Globus pallidus (tissue), 1 donor: ENCODE data around the gene APOBEC3C.
"Not testable (repeated sequence)": the region's sequence is repeated elsewhere in the genome, so short reads cannot be mapped to it uniquely, and the experiment has no call there.

Experiments
- DNase-seq: peaks from one replicate; pipeline ENCODE4 v3.0.0-alpha.2; 2015; ENCODE audit warnings: low spot score

APOBEC3C gene

DNA sequence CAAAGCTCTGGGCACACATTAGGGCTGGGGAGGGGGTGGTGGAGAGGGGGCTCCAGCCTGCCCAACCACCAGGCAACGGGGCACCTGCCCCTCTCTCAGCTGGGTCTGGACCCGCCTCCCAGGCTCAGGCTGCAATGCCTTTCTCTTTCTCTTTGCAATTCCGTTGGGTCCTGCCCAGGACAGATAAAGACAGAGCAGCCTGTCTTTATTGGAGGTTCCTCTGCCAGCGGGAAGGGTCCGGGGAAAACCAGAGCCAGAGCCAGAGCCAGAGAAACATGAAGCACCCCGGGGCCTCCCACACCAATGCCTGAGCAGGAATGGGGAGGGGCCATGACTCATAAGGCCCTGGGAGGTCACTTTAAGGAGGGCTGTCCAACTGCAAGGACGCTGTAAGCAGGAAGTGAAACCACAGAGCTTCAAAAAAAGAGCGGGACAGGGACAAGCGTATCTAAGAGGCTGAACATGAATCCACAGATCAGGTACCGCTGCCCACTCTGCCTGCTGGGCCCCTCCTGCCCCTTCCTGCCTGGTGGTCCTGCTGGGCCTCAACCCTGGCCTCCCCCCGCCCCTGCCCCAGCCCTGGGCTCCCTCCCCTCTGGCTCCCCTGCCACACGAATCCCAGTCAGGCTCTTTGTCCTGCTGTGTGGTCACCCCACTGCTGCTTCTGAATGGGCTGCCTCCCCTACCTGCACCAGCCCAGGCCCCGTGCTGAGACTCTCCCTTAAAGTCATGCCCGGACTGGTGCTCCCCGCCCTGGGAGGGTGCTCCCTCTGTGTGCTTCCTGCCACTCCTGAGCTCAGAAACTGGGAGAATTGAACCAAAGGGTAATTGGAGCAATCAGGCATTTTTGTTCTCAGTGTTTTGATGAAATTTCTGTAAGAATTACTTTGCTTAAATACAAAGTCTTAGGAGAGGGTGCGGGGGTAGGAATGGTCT is 31.8 kb upstream of the APOBEC3C start, which contains the start of gene APOBEC3B:
TSS of gene APOBEC3B (plus strand) at position 356 of the 936 bp plus-strand sequence. CDS start at position 463, 107 bp downstream.
- DNase-seq = peak; percentile 70

DNA sequence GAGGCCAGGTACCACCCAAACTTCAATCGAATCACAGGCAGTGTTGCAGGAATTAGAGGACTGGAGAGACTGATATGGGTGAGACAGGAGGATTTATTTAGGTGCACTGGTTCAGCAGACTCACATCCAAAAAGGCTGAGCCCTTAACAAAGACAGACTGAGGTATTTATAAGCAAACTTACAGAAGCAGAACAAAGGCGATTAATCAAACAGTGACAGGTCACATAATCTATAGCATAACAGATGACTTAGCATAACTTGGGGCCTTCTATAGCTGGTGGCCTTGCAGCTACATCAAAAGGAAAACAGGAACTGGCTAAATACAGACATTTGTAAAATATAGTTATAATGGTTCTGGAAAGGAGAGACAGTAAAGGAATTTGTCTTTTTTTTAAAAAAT is 29.8 kb upstream of the APOBEC3C start:
- DNase-seq = no peak

DNA sequence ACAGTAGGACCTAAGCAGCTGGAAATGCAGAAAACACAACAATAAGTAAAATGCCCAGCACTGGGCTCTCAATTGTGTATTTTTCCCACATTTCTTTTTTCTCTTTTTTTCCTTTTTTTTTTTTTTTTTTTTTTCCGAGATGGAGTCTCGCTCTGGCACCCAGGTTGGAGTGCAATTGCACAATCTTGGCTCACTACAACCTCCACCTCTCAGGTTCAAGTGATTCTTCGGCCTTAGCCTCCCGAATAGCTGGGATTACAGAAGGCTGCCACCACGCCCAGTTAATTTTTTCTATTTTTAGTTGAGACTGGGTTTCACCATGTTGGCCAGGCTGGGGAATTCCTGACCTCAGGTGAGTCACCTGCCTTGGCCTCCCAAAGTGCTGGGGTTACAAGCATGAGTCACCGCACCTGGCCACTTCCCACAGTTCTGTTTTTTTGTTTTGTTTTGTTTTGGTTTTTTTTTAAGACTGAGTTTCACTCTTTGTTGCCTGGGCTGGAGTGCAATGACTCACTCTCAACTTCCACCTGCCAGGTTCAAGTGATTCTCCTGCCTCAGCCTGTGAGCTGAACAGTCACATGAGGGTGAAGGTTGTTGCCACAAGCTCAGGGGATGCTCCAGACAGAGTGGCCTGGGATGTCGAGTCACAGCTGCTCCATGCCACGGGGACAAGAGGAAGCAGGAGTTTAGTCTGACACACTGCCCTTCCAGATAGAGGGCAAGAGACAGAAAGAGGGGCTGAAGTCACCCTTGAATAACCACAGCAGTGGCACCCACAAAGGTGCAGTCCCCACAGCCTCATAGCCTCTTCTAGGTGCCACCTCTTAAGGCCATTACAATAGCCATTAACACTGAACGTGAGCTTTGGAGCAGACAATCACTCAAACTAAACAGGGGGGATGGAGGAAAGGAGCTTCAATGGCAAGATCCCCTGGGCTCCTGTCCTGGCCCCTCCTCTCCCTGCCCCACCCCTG is 29.0 kb upstream of the APOBEC3C start:
- not testable (repeated sequence) for DNase-seq

DNA sequence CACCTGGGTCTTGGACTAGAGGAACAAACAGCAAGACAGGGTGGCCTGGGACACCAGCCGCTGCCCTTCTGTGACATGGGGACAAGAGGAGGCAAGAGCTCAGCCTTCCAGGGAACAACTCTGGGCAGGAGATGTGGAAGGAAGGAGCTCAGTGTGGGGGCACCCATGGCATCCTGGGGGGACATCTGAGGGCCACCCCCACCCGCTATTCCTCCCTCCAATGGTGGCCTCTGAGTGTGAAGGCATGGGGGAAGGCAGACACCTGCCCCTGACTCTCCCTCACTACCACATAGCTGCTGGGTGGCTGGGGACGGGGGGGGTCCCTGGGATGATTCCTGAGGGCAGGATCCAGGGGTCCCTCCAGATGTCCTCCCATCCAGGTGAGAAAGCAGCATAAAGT is 27.4 kb upstream of the APOBEC3C start:
- DNase-seq = no peak

DNA sequence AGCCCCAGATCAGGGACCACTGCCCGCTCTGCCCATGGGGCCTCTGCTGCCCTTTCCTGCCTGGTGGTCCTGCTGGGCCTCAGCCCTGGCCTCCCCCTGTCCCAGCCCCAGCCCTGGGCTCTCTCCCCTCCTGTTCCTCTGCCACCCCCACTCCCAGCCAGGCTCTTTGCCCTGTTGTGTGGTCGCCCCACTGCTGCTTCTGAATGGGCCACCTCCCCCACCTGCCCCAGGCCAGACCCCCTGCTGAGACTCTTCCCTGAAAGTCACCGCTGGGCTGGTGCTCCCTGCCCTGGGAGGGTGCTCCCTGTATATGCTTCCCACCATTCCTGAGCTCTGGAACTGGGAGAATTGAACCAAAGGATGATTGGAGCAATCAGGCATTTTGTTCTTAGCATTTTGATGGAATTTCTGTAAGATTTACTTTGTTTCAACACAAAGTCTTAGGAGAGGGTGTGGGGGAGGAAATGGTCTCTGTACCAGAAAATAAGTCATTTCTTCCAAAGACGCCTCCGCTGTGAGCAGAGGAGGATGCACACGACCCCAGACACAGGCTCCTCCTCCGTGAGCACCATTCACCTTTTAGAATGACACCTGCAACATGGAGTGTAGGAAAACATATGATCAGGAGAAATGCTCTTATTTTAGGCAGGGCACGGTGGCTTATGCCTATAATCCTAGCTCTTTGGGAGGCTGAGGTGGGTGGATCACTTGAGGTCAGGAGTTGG is 26.7 kb upstream of the APOBEC3C start:
- no peak for DNase-seq

DNA sequence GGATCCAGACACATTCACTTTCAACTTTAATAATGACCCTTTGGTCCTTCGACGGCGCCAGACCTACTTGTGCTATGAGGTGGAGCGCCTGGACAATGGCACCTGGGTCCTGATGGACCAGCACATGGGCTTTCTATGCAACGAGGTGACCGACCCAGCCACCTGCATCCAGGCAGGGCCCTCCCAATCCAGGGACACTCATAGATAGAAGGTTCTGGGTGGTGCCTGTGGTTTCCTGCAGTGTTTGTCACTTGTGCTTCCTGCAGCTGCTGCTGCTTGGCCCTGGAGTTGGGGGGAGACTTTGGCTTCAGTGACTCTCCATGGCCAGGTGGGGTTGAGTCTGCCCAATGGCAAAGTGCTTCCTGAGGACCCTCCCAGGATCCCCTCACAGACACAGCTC is 24.6 kb upstream of the APOBEC3C start:
- DNase-seq = no peak

DNA sequence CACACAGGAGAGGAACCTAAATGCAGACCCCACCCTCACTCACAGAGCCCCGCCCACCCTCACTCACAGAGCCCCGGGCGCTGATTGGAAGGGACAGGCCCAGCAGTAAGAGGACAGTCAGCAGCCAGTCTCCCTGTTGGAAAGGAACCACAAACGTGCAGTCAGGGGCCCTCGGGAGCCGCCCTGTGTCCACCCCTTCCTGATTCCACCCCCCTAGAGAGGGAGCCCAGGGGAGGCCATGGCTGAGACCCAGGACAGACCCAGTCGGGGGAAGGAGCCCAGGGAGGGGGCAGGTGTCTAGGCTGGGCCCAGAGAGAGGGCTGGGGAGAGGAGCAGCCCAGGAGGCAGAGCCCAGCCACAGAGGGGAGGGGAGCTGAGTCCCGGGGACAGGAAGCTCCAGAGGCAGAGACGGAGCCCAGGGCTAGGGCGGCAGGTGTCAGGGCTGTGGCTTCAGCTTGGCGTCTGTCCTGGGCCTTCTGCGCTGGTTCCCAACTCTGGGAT is 21.1 kb upstream of the APOBEC3C start:
- DNase-seq = not testable (repeated sequence)

DNA sequence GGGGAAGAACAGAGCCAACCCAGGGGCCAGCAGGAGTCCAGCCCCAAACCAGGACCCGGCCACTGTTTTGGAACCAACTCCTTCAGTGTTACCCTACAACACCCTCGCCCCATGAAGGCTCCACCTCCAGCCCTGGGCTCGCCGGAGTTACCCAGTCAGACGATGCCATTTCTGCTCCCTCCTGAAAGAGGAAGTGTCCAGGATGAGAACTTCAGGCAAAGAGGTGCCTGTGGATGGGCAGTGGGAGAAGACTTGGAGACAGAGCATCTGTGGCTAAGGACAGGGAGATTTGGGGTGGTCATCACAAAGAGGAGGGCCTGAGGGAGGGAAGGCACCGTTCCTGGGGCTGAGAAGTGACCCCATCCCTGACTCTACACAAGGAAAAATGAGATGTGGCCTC is 18.0 kb upstream of the APOBEC3C start:
- no peak for DNase-seq

DNA sequence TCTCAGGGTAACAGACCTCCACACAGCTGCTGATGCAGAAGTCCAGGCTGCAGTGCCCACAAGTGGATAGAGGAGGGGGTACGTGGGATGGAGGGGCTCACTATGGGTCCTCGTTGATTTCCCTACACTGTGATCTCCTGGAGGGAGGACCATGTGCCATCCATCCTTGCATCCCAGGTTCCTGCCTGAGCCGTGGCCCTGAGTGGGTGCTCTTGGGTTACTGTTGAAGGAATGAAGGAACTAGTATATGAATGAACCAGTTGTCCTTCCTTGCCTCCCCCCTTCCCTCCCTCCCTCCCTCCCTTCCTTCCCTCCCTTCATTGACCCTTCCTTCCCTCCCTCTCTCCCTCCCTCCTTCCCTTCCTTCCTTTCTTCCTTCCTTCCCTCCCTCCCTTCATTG is 16.5 kb upstream of the APOBEC3C start:
- DNase-seq = no peak

DNA sequence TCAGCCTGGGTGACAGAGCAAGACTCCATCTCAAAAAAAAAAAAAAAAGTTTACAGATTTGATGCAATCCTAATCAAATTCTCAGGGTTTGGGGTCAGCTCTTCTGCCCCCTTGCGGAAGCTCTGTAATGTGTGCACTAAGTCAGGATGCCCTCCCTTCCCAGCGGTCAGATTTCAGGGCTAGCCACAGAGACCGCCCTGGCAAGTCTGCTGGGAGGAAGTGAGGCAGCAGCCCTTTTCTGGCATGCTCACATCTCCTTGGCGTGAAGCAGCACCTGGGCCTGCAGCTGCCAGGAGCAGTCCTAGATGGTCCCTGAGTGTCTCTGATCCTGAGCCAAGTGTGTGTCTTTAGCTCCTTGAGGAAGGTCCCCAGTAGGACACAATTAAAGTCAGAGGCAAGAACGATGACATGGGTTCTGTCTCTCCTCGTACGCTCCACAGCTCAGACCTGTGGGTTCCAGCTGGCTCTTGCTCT is 10.9 kb upstream of the APOBEC3C start:
- peak; percentile 64 for DNase-seq

DNA sequence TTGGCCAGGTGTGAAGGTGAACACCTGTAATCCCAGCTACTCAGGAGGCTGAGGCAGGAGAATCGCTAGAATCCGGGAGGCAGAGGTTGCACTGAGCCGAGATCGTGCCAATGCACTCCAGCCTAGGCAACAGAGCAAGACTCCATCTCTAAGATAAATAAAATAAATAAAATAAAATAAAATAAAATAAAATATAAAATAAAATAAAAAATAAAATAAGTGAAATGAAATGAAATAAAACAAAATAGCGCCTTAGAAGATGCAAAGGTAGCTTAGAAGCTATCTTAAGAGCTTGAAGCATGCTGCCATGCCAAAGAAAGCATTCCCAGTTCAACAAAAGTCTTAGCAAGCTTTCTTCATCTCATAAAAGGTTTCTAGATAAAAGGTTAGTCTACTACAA is 6.9 kb upstream of the APOBEC3C start:
- no peak for DNase-seq

DNA sequence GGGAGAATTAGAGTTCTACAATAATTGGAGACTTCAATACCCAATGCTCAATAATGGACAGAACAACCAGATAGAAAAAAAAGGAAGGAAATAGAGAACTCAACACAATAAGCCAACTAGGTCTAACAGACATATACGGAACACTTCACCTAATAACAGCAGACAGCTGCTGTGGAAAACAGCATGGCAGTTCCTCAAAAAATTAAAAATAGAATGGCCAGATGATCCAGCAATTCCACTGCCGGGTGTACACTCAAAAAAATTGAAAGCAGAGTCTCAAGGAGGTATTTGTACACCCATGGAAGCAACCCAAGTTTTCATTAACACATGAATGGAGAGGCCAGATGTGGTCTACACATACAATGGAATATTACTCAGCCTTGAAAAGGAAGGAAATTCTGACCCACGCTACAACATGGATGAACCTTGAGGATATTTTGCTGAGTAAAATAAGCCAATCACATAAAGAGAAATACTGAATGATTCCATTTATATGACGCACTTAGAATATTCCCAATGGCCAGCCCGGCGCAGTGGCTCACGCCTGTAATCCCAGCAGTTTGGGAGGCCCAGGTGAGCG is 5.7 kb upstream of the APOBEC3C start:
- not testable (repeated sequence) for DNase-seq

DNA sequence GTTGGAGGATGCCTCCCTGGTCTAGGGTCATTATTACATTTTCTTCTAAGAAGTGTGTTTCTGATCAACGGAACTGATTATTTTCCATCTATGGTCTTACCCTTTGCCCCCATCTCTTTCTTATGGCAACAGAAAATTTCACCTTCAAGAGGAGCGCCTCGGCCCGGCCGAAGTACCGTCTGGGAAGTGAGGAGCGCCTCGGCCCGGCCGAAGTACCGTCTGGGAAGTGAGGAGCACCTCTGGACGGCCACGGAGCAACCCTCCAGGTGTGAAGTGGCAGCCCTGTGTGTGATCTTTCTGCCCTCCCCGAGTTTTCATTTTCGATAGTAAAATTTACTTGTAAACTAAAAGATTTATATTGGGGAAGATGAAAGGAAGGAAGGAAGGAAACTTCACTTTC is 3.1 kb upstream of the APOBEC3C start:
- DNase-seq = no peak

DNA sequence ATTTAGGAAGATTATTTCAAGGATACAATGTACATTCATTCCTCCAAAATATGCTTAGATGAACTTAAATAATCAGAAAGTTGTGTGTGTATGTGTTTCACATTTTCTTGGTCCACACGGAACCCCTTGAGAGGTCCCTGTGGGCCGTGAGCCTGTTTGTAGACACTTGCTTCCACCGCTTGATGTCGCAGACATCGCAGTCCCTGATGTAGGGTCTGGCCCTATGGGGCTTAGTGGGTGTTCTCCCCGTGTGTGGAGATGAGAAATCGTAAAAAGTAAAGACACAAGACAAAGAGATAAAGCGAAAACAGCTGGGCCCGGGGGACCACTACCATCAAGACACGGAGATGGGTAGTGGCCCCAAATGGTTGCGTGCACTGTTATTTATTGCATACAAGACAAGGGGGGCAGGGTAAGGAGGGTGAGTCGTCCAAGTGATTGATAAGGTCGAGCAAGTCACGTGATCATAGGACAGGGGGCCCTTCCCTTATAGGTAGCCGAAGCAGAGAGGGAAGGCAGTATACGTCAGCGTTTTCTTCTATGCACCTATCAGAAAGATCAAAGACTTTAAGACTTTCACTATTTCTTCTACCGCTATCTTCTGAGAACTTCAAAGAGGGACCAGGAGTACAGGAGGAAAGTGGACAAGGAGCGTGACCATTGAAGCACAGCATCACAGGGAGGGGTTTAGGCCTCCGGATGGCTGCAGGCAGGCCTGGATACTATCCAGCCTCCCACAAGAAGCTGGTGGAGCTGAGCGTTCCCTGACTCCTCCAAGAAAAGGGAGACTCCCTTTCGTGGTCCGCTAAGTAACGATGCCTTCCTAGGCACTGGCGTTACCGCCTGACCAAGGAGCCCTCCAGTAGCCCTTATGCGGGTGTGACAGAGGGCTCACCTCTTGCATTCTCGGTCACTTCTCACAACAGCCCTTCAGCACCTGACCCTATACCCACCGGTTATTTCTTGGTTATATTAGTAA is 1.2 kb upstream of the APOBEC3C start:
- no peak for DNase-seq

DNA sequence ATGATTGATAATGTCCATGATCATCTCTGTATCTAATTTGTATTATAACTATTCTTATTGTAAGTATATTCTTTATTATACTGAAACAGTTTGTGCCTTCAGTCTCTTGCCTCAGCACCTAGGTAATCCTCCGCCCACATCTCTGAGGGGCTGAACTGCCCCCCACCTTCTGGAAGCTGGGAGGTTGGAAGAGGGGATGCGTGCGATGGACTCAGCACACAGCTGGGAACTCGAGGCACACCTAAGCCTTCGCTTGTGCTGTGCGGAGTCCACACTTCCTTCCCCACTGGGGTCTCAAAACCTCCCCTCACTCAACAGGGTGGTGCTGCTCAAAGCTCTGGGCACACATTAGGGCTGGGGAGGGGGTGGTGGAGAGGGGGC is 506 bp upstream of the APOBEC3C start:
- not testable (repeated sequence) for DNase-seq

DNA sequence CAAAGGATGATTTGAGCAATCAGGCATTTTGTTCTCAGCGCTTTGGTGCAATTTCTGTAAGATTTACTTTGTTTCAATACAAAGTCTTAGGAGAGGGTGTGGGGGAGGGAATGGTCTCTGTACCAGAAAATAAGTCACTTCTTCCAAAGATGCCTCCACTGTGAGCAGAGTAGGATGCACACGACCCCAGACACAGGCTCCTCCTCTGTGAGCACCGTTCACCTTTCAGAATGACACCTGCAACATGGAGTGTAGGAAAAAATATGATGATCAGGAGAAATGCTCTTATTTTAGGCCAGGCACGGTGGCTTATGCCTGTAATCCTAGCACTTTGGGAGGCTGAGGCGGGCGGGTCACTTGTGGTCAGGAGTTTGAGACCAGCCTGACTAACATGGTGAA is 665 bp downstream of the APOBEC3C start:
- DNase-seq = not testable (repeated sequence)

DNA sequence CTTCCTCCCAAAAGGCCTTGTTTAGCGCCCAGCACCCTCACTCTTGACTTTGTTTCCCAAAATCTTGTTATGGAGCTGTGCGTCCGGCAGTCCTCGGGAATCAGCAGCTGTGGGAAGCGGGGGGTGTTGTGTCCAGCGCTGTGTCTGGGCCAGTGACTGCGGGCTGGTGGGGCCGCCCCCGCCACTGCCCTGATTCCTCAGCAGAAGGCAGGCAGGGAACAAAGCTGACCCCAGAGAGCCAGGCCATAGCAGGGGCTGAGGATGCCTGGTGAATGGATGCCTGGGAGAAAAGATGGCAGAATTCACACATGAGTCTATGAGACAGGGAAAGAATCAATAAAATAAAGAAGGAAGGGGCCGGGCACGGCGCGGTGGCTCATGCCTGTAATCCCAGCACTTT is 2.5 kb downstream of the APOBEC3C start:
- no peak for DNase-seq

DNA sequence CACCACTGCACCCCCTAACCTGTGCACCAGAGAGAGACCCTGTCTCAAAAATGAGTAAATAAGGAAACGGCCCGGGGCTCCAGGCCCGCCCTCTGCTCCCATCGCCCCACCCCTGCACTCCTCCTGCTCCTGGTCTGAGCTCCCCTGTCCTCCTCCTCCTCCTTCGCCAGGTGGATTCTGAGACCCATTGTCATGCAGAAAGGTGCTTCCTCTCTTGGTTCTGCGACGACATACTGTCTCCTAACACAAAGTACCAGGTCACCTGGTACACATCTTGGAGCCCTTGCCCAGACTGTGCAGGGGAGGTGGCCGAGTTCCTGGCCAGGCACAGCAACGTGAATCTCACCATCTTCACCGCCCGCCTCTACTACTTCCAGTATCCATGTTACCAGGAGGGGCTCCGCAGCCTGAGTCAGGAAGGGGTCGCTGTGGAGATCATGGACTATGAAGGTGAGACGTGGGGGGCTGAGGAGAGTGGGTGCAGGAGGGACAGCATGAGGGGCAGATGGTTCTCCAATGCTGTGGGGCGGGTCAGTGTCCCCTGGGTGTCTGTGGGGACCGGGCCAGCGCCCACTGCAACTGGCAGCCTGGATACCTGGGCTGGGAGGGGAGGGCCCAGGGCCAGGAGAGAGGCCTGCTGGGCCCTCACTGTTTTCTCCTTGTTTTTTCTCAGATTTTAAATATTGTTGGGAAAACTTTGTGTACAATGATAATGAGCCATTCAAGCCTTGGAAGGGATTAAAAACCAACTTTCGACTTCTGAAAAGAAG is 3.7 kb downstream of the APOBEC3C start:
- no peak for DNase-seq

DNA sequence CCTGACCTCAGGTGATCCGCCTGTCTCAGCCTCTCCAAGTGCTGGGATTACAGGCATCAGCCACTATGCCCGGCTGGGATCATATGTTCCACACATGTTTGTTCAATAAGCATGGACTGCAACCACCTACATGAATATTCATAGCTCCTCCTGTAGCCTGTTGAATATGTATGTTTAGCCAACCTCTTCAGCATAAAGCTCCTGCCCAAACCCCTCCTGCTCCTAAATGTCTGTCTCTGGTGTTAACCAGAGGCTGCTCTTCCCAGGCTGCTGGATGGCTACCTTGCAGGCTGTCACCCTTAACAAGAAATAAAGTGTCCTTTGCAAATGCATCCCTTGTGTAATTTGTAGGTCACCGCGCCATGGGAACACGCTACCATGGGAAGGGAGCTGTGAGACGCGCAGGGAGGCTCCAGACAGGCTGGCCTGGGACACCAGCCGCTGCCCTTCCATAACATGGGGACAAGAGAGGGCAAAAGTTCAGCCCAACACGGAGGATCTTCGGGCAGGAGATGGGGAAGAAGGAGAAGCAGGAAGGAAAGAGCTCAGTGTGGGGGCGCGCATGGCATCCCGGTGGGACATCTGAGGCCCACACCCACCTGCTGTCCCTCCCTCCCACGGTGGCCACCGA is 6.1 kb downstream of the APOBEC3C start:
- DNase-seq = not testable (repeated sequence)
